GM18526 (cell line): ENCODE data around the gene RCSD1.

Experiments used
- POLR2A ChIP-seq: IDR thresholded peaks from 3 replicates; pipeline ENCODE4 v1.6.1; 2011; ENCODE audit not compliant: insufficient read length; ENCODE audit errors: extremely low read depth

The RCSD1 gene

GRCh38 chr1:167648978-167649744 lies 19.1 kb downstream of the RCSD1 start:
- no peak for TF ChIP-seq POLR2A

- no peak for TF ChIP-seq POLR2A
Measured at GRCh38 chr1:167650269-167651160, 20.5 kb downstream of the RCSD1 start.

- no peak for TF ChIP-seq POLR2A
Measured at GRCh38 chr1:167651161-167651693, 21.2 kb downstream of the RCSD1 start.

- no peak for TF ChIP-seq POLR2A
Measured at GRCh38 chr1:167654975-167655575, 25.0 kb downstream of the RCSD1 start.

- no peak for TF ChIP-seq POLR2A
Measured at GRCh38 chr1:167656657-167657056, 26.6 kb downstream of the RCSD1 start.

- no peak for TF ChIP-seq POLR2A
Measured at GRCh38 chr1:167658574-167659328, 28.7 kb downstream of the RCSD1 start.

- no peak for TF ChIP-seq POLR2A
Measured at GRCh38 chr1:167659450-167659849, 29.4 kb downstream of the RCSD1 start.

GRCh38 chr1:167659881-167660280 lies 29.8 kb downstream of the RCSD1 start:
- no peak for TF ChIP-seq POLR2A

- no peak for TF ChIP-seq POLR2A
Measured at GRCh38 chr1:167661527-167662426, 31.7 kb downstream of the RCSD1 start.

GRCh38 chr1:167663002-167663772 lies 33.2 kb downstream of the RCSD1 start:
- no peak for TF ChIP-seq POLR2A

GRCh38 chr1:167665469-167665868 lies 35.4 kb downstream of the RCSD1 start:
- TF ChIP-seq POLR2A = no peak

- TF ChIP-seq POLR2A = no peak
Measured at GRCh38 chr1:167666416-167666815, 36.4 kb downstream of the RCSD1 start.

GRCh38 chr1:167667536-167667935 lies 37.5 kb downstream of the RCSD1 start:
- no peak for TF ChIP-seq POLR2A
